ENCODE data around the gene BCL11B.

The BCL11B gene

GRCh38 chr14:99272632-99272898 is 568 bp upstream of the BCL11B start:
- H3K36me3 ChIP-seq (ENCODE audit: control insufficient read depth, insufficient read depth, low read length), result no peaks in the 10 kb centered on the region
- peak overlapping the region; percentile 31 for H3K4me3 ChIP-seq (ENCODE audit: low read length)
- H3K9ac ChIP-seq (ENCODE audit: low read length), result peak overlapping the region; percentile 67
- H3K9me3 ChIP-seq (ENCODE audit: control insufficient read depth, low read length), result no peaks in the 10 kb centered on the region
- peaks cover 15% of the 10 kb centered on the region for H3K4me1 ChIP-seq (ENCODE audit: control insufficient read depth, insufficient read depth, low read length)
- peaks cover 31% of the 10 kb centered on the region for H3K27me3 ChIP-seq (ENCODE audit: control insufficient read depth, insufficient read depth, low read length)

DNA sequence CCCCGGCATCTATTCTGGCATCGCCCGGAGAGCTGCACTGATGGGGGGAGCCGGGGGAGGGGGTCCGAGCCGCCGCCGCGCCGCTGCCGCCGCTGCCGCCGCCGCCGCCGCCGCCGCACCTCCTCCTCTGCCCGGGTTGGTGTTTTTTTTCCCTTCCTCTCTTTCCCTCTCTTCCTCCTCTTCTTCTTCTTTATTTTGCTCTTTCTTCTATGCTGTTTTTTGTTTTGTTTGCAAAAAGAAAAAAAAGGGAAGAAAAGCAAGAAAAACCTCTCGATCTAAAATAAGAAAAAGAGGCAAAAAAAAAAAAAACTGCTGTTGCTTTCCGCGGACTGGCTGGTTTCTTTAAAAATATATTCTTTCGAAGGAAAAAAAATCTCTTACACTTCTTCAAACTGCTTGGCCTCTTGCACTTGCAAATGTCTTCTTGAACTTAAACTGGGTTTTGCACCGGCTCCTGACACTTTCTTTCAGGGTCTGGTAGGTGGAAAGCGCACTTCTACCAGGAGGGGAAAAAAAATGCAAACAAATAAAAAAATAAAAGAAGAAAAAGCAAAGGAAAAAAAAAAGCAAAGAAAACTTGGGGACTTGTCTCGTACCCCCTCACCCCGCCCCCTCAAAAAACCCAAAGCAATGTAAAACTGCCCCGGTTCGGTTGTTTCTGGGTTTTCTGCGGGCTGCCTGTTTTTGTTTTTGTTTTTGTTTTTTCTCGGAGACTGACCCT is 616 bp downstream of the BCL11B start:
- H3K9ac ChIP-seq (ENCODE audit: low read length), result peak overlapping the region; percentile 67
- no peaks in the 10 kb centered on the region for H3K36me3 ChIP-seq (ENCODE audit: control insufficient read depth, insufficient read depth, low read length)
- H3K4me1 ChIP-seq (ENCODE audit: control insufficient read depth, insufficient read depth, low read length), result peaks cover 15% of the 10 kb centered on the region
- no peak overlapping the region for H3K4me3 ChIP-seq (ENCODE audit: low read length)
- no peaks in the 10 kb centered on the region for H3K9me3 ChIP-seq (ENCODE audit: control insufficient read depth, low read length)
- peaks cover 31% of the 10 kb centered on the region for H3K27me3 ChIP-seq (ENCODE audit: control insufficient read depth, insufficient read depth, low read length)

DNA sequence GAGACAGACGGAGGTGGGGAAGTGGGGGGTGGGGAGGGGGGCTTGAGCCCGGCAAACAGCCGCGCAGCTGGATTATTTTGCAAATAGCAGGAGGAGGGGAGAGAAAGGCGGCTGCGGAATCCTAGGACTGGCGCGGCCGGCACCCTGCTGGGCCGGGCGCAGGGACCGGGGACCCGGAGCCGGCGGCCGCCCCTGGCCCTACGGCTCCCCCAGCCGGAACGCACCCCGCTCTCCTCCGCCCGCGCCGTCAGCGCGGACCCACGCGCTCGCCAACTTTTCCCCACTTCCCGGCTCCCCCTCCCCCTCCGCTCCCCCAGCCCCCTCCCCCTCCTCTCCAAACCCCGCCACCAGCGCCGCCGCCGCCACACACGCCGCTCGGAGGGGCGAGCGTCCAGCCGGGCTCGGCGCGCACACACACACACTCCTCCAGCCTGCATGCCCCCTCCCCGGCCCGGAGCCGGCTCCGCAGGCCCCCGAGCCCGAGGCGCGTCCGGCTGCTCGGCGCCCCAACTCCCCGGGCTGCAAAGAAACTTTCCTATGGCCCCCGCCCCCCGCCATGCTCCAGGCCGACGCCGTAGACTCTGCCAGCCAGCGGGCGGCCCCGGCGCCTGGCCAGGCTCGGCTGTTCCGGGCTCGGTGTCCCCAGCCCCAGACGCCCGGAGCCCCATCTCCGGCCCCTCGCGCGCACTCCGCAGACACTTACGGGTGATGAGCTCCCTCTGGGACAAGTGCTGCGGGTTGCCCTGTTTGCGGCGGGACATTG is 1.4 kb downstream of the BCL11B start:
- Histone ChIP-seq H3K9me3 (ENCODE audit: control insufficient read depth, low read length) (no peaks in the 10 kb centered on the region), H3K9ac (ENCODE audit: low read length) (no peak overlapping the region), H3K36me3 (ENCODE audit: control insufficient read depth, insufficient read depth, low read length) (no peaks in the 10 kb centered on the region), H3K27me3 (ENCODE audit: control insufficient read depth, insufficient read depth, low read length) (peaks cover 31% of the 10 kb centered on the region), H3K4me3 (ENCODE audit: low read length) (no peak overlapping the region), H3K4me1 (ENCODE audit: control insufficient read depth, insufficient read depth, low read length) (peaks cover 15% of the 10 kb centered on the region)

DNA sequence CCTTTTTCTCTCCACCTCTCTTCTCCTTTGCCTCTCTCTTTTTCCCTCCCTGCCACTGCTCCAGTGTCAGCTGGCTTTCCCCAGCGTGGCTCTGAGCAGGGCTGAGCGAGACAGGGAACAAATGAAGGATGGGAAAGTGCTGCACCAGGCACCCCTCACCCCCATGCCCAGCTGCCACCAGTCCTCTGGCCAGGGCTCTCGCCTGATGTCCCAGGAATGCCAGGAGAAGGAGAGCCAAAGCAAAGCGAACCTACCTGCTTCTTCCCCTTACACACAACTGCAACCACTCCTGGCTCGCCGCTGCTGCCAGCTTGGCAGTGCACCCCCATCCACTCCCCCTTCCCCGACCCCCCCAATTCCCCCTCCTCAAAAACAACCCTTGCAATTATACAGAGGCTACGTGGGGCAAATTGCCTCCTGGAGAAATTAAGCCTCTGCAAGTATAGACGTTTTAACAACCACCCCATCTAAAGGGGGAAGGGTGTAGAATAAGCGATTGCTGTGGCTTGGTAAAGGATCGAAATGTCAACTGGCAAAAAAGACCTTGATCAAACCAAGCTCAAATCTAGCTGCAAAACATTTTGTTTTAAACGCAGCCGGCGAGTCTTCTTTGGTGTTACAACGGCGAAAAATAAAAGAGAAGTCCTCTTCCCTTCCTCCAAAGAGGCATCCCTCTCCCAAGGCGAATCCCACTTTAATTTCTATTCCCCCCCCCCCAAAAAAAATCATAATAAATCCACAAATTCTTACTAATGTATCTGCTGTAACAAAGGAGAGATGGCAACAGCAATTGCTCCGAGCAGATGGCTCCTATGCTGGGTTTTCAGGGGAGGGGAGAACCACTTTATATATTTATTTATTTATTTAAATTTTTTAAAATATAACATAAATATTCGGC is 2.9 kb downstream of the BCL11B start:
- H3K9ac ChIP-seq (ENCODE audit: low read length), result peak overlapping the region; percentile 13
- no peaks in the 10 kb centered on the region for H3K9me3 ChIP-seq (ENCODE audit: control insufficient read depth, low read length)
- no peak overlapping the region for H3K4me3 ChIP-seq (ENCODE audit: low read length)
- H3K27me3 ChIP-seq (ENCODE audit: control insufficient read depth, insufficient read depth, low read length), result peaks cover 30% of the 10 kb centered on the region
- peaks cover 15% of the 10 kb centered on the region for H3K4me1 ChIP-seq (ENCODE audit: control insufficient read depth, insufficient read depth, low read length)
- no peaks in the 10 kb centered on the region for H3K36me3 ChIP-seq (ENCODE audit: control insufficient read depth, insufficient read depth, low read length)

GRCh38 chr14:99267837-99268781 is 3.9 kb downstream of the BCL11B start:
- Histone ChIP-seq H3K4me3 (ENCODE audit: low read length) (no peak overlapping the region), H3K9ac (ENCODE audit: low read length) (no peak overlapping the region), H3K27me3 (ENCODE audit: control insufficient read depth, insufficient read depth, low read length) (peaks cover 24% of the 10 kb centered on the region), H3K4me1 (ENCODE audit: control insufficient read depth, insufficient read depth, low read length) (peaks cover 10% of the 10 kb centered on the region), H3K36me3 (ENCODE audit: control insufficient read depth, insufficient read depth, low read length) (no peaks in the 10 kb centered on the region), H3K9me3 (ENCODE audit: control insufficient read depth, low read length) (no peaks in the 10 kb centered on the region)

DNA sequence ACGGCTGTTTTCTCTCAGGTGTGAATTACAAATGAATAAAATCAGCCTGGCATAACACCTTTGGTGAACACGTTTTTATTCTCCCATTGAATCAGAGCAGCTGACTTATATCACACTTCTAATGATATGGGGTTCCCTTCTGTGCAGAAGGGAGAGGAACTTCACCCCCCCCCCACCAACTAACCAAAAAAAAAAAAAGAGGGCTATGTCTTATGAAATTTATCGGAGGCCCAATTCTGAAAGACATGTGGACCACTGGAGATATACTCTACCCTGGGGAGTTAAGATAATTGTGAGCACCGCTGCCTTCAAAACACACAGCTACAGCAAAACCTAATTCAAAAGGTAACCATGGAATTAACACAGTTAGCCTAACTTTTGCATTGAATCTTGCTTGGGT is 4.6 kb downstream of the BCL11B start:
- no peaks in the 10 kb centered on the region for H3K9me3 ChIP-seq (ENCODE audit: control insufficient read depth, low read length)
- H3K9ac ChIP-seq (ENCODE audit: low read length), result no peak overlapping the region
- peaks cover 3% of the 10 kb centered on the region for H3K4me1 ChIP-seq (ENCODE audit: control insufficient read depth, insufficient read depth, low read length)
- H3K4me3 ChIP-seq (ENCODE audit: low read length), result no peak overlapping the region
- peaks cover 22% of the 10 kb centered on the region for H3K27me3 ChIP-seq (ENCODE audit: control insufficient read depth, insufficient read depth, low read length)
- no peaks in the 10 kb centered on the region for H3K36me3 ChIP-seq (ENCODE audit: control insufficient read depth, insufficient read depth, low read length)

DNA sequence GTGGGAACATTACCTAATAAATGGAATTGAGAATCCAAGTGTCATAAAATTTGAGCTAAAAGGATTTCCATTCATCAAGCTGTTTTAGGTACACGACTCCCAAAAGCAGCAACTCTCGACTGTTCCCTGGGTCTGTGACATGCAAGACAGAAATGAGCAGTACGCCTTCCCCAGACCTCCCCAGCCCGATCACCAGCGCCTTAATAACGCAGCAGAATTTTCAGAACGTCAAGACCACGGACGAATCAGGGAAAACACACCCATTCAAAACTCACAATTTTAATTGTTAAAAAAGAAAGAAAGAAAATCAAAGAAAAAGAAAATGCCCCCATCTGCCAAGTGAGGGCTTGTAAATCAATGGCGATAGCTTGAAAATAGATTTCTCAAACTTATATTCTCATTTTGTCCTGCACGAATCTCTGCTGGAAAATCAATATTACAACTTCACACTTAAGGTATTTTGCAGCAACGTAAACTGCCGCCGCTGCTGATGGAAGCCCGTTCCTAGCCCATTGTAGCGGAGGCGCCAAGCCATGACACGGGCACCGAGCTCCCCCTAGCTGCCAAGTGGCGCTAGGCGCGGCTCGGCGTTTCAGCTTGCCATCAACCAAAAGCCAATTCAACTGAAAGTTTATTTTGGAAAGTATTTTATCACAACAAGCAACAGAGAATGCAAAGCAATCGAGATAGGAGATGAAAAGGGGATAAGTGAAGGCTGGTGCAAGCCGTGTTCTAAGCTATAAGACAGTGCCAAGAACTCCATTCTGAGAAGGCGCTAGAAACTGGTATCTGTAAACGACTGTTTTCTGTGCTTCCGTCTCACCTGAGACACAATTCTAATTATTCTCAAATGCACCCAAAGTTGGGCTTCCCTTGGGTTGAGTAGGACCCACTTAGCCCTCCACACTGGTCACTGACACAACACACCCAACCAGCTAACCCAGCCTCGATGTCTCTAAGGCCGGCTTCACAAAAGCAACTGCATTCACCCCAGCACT is 5.5 kb downstream of the BCL11B start:
- no peak overlapping the region for H3K4me3 ChIP-seq (ENCODE audit: low read length)
- H3K9ac ChIP-seq (ENCODE audit: low read length), result no peak overlapping the region
- H3K9me3 ChIP-seq (ENCODE audit: control insufficient read depth, low read length), result no peaks in the 10 kb centered on the region
- peaks cover 16% of the 10 kb centered on the region for H3K27me3 ChIP-seq (ENCODE audit: control insufficient read depth, insufficient read depth, low read length)
- peaks cover 6% of the 10 kb centered on the region for H3K4me1 ChIP-seq (ENCODE audit: control insufficient read depth, insufficient read depth, low read length)
- no peaks in the 10 kb centered on the region for H3K36me3 ChIP-seq (ENCODE audit: control insufficient read depth, insufficient read depth, low read length)

- H3K27me3 ChIP-seq (ENCODE audit: control insufficient read depth, insufficient read depth, low read length), result peaks cover 14% of the 10 kb centered on the region
- peaks cover 6% of the 10 kb centered on the region for H3K4me1 ChIP-seq (ENCODE audit: control insufficient read depth, insufficient read depth, low read length)
- H3K36me3 ChIP-seq (ENCODE audit: control insufficient read depth, insufficient read depth, low read length), result no peaks in the 10 kb centered on the region
- H3K9ac ChIP-seq (ENCODE audit: low read length), result no peak overlapping the region
- no peaks in the 10 kb centered on the region for H3K9me3 ChIP-seq (ENCODE audit: control insufficient read depth, low read length)
- no peak overlapping the region for H3K4me3 ChIP-seq (ENCODE audit: low read length)
Measured at GRCh38 chr14:99265571-99265970, 6.4 kb downstream of the BCL11B start.

DNA sequence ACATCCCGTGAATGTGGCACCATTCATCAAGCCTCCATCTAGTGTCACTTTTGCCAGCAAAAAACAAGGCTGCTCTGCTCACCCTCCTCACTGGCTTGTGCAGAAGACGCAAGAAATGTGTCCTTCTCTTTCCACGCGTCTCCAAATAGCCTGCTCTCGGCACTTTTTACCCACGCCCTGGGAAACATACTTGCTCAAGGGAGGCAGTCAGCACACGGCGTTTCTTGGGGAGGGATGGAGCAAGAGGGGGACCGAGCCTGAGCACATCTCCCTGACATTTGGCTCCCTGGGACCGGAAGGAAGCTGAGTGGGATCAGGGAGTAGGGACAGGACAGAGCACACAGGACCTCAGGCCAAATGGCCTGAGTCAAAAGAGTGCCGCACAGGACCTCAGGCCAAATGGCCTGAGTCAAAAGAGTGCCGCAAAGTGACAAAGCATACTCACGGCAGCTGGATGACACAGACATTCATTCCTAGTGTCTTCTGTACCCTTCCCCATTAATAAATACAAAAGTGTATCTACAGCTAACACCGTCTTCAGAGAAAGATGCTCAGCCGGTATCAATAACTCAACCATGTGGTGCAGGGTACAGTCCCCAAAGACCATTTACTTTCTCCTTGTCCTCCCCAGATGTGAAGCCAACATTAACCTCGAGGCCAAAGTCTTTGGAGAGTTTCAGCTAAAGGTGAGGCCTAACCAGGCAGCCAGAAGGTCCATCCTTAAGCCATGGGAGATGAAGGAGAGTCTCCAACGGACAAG is 7.1 kb downstream of the BCL11B start:
- no peaks in the 10 kb centered on the region for H3K9me3 ChIP-seq (ENCODE audit: control insufficient read depth, low read length)
- no peak overlapping the region for H3K4me3 ChIP-seq (ENCODE audit: low read length)
- H3K27me3 ChIP-seq (ENCODE audit: control insufficient read depth, insufficient read depth, low read length), result peaks cover 11% of the 10 kb centered on the region
- peaks cover 6% of the 10 kb centered on the region for H3K4me1 ChIP-seq (ENCODE audit: control insufficient read depth, insufficient read depth, low read length)
- H3K9ac ChIP-seq (ENCODE audit: low read length), result no peak overlapping the region
- H3K36me3 ChIP-seq (ENCODE audit: control insufficient read depth, insufficient read depth, low read length), result no peaks in the 10 kb centered on the region

Data from mucosa of stomach (tissue), 1 donor.